ENCODE measurements around the gene ARNT2.

ARNT2 gene

GRCh38 chr15:80514071-80514780, 110.0 kb downstream of the ARNT2 start:
- peak; percentile 51 for DNase-seq (ENCODE audit: low read depth, low spot score)

GRCh38 chr15:80517290-80517689, 113.1 kb downstream of the ARNT2 start:
- no peak for DNase-seq (ENCODE audit: low read depth, low spot score)

DNA sequence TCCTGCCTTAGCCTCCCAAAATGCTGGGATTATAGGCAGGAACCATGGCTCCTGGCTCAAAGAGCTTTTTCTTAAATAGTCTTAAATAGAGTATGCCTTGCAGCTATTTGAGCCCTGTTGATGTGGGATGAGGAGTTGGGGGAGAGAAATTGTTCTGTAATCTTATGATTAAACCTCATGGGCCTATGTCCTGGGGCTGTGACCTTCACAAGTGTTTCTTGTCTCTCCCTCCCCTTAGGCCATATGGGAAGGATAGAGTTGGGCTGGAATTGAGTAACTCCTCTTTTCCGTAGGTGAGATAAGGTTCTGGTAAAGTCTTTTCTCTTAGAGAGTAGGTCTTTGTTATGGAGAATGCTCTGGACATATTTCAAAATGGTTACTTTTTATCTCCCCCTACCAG, 114.3 kb downstream of the ARNT2 start:
- DNase-seq (ENCODE audit: low read depth, low spot score) = no peak

DNA sequence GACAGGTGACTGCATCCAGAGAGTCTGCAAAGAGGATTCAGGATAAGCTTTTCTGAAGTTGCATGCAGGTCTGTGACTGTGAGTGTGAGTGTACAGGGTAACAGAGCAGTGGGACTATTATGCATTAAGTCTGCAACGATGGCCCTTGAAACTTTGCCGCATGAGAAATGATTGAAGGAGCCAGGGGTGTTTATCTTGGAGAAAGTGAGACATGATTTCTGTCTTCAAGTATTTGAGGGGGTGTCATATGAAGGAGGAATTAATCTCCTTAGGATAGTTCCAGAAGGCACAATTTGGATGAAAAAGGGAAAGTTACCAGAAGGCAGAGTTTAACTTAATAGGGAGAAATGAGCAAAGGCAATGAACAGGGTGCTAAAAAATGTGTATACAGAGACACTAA, 119.6 kb downstream of the ARNT2 start:
- DNase-seq (ENCODE audit: low read depth, low spot score) = peak; percentile 45

DNA sequence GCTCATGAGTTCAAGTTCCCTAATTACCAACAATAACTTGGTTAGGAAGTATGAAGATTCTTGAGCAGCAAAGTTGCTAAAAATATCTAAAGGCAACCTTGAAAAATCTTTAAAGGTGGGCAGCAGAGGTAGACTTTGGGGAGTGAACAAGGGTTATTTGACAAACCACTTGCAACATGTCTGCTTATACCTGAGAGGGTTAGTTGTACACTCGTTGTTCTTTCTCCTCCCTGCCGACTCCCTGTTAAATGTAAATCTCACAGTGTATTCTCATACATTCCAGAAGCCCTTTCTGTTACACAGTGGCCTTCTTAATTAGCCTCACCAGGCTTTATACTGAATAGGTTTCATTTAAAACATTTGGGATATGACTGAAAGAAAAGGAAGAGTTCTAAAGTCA, 121.7 kb downstream of the ARNT2 start:
- no peak for DNase-seq (ENCODE audit: low read depth, low spot score)

DNA sequence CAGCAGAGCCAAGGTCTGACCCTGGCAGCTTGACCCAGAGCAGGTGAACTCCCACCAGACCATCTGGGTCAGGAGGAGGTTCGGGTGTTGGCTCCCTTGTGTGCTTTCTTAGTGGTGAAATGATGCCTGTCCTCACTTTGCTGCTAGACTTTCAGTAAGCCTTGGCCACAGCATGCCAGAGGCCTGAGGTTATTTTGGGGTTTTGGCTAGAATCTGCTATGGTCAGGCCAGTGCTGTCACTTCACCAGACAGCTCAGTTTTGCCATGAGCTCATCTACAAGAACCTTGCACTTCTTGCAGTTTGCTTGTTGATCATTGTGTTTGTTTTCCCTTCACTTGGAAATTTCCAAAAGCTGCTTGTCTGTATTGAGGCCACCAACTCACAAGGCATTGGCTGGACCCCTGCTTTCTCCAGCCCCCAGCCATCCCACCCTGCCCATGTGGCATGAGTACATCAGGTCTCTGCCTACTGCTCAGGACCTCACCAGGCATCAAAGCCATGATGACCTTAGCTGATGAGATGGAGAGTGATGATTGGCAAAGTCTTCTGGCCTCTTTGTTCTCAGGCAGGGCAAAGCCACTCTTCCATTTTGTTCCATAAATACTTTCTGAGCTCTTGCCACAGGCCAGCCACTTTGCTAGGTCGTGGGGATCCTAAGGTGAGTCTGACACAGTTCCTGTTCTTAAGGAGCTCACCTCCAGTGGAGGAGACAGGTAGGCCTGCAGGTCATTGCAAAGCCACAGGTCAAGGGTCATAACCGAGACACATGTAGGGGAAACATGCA, 122.6 kb downstream of the ARNT2 start:
- peak; percentile 87 for DNase-seq (ENCODE audit: low read depth, low spot score)

- no peak for DNase-seq (ENCODE audit: low read depth, low spot score)
These were observed 123.2 kb downstream of the ARNT2 start for GRCh38 chr15:80527406-80527805.

- no peak for DNase-seq (ENCODE audit: low read depth, low spot score)
These were observed 123.8 kb downstream of the ARNT2 start for GRCh38 chr15:80527961-80528360.

GRCh38 chr15:80530737-80531365, 126.7 kb downstream of the ARNT2 start:
- no peak for DNase-seq (ENCODE audit: low read depth, low spot score)

GRCh38 chr15:80531388-80531787, 127.2 kb downstream of the ARNT2 start:
- no peak for DNase-seq (ENCODE audit: low read depth, low spot score)

DNA sequence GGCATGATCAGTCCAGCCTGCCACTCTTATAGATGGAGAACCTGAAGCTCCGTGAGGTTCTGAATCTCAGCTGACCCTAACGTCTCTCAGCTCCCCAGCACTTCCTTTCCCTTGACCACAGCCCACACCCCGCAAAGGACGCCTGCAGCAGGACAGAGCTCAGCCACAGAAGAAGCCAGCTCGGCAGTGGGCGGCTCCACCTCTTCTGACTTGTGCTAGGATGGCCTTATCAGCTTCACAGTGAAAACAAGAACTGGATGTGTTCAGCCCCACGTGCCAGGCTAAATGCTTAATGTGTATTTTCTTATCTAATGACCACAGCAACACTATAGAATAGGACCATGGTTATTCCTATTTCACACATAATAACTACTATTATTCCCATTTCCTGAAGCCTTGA, 127.6 kb downstream of the ARNT2 start:
- DNase-seq (ENCODE audit: low read depth, low spot score) = no peak

GRCh38 chr15:80533790-80534333, 129.7 kb downstream of the ARNT2 start:
- DNase-seq (ENCODE audit: low read depth, low spot score) = no peak

GRCh38 chr15:80536231-80536630, 132.0 kb downstream of the ARNT2 start:
- no peak for DNase-seq (ENCODE audit: low read depth, low spot score)

- DNase-seq (ENCODE audit: low read depth, low spot score) = no peak
These were observed 132.5 kb downstream of the ARNT2 start for GRCh38 chr15:80536716-80537115.

DNA sequence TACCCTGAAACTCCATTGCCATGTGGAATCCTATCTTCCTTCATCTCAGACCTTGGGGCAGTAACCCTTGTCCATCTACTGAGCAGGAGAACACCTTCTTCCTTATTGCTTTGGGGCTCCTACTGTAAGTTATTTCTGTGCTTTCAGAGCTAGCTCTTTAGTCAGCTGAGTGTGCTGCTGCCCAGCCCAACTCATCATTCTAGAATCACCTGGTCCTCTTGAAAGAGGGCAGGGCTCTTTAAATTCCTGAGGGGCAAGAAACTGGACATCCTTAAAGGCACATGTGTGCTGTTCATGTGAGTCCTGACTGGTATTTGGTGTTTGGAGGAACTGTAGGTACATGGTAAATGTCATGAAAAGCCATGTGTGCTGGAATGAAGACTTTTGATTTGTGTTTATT, 140.9 kb downstream of the ARNT2 start:
- DNase-seq (ENCODE audit: low read depth, low spot score) = no peak

- no peak for DNase-seq (ENCODE audit: low read depth, low spot score)
These were observed 143.1 kb downstream of the ARNT2 start for GRCh38 chr15:80547264-80547663.

GRCh38 chr15:80549191-80549590, 145.0 kb downstream of the ARNT2 start:
- DNase-seq (ENCODE audit: low read depth, low spot score) = peak; percentile 54

- peak; percentile 23 for DNase-seq (ENCODE audit: low read depth, low spot score)
These were observed 145.5 kb downstream of the ARNT2 start for GRCh38 chr15:80549654-80550053.

- peak; percentile 87 for DNase-seq (ENCODE audit: low read depth, low spot score)
These were observed 146.2 kb downstream of the ARNT2 start for GRCh38 chr15:80550219-80550907.

DNA sequence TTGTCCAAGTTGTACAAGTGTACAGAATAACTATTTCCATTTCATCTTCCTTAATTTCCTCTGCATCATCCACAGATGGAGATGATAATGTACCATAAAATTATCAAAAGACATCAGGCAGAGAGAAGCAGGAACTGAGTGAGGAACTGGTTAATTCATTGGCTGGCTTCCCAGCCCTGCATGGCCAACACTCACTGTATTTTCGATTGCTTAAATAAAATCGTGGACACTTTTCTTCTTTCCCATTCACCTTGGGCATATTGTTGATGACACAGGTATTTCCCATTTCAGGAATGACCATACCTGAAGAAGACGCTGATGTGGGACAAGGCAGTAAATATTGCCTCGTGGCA, 146.7 kb downstream of the ARNT2 start:
- DNase-seq (ENCODE audit: low read depth, low spot score) = peak; percentile 75

DNA sequence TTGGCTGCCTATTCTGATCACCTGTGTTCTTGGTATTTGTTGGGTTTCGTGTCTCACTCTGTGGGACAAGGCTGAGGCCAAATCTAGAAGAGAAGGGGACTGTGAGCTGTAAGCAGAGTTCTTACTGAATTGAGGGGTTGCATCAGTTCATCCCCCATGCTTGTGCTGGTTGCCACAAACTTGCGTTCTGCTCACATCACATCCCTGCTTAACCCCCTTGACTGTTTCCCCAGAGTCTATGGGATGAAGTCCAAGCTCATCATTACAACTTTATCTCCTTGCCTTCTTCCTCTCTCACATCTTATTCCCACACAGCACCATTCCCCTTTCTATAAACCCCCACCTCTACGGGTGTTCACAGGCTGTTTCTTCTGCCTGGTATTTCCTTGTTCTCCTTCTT, 147.2 kb downstream of the ARNT2 start:
- DNase-seq (ENCODE audit: low read depth, low spot score) = no peak

GRCh38 chr15:80554560-80554959, 150.4 kb downstream of the ARNT2 start:
- no peak for DNase-seq (ENCODE audit: low read depth, low spot score)
